Mononuclear cell (primary cell): Measurements from ENCODE around the gene ABHD16A. TPM values are rescaled to one million over a fixed set of nuclear protein-coding genes. Genes with fewer than 3 reads are reported as not detected.

ENCODE experiments used
- H3K27me3 ChIP-seq: 2 replicates; pipeline ENCODE4 v1.6.0; 2011; ENCODE audit warnings: low read length, control low read depth; ENCODE audit not compliant: insufficient read depth
- H3K4me1 ChIP-seq: 2 replicates; pipeline ENCODE4 v1.5.1; 2011; ENCODE audit warnings: mild to moderate bottlenecking, low read length, control low read depth; ENCODE audit not compliant: insufficient read depth
- H3K4me3 ChIP-seq: 2 replicates; pipeline ENCODE4 v1.5.1; 2011; ENCODE audit warnings: mild to moderate bottlenecking, low read length, moderate library complexity
- H3K9me3 ChIP-seq: 2 replicates; pipeline ENCODE4 v1.5.1; 2011; ENCODE audit warnings: low read depth, mild to moderate bottlenecking, control low read depth, low read length
- total RNA-seq: library from RNA; depleted of rRNA; stranded (reverse); fragments of >200 nt; gene quantifications from one replicate; pipeline ENCODE4 v1.2.3, GENCODE V29; 2012

Gene ABHD16A
- 36.9 TPM for total RNA-seq

- Histone ChIP-seq H3K4me1 (peaks cover 26% of the 10 kb centered on the region), H3K27me3 (no peaks in the 10 kb centered on the region), H3K4me3 (peak within 1 kb of the TSS; percentile 92)
These were observed at the start of gene ABHD16A for GRCh38 chr6:31702819-31703716. Gene ABHD16A, minus strand, starts transcription at chr6:31703324. Its CDS starts 43 bp downstream, at chr6:31703281.

GRCh38 chr6:31752739-31753319, 49.7 kb upstream of the ABHD16A start:
- Histone ChIP-seq H3K4me3 (no peak overlapping the region), H3K4me1 (no peaks in the 10 kb centered on the region), H3K27me3 (no peaks in the 10 kb centered on the region), H3K9me3 (no peaks in the 10 kb centered on the region)

More at GRCh38 chr6:31702819-31703716, at the start of gene ABHD16A:
- H3K9me3 ChIP-seq = no peaks in the 10 kb centered on the region

- H3K4me1 ChIP-seq = no peaks in the 10 kb centered on the region
- no peaks in the 10 kb centered on the region for H3K27me3 ChIP-seq
- H3K9me3 ChIP-seq = no peaks in the 10 kb centered on the region
- no peak overlapping the region for H3K4me3 ChIP-seq
These were observed 47.4 kb upstream of the ABHD16A start for GRCh38 chr6:31750411-31751022.

GRCh38 chr6:31749301-31750036, 46.3 kb upstream of the ABHD16A start:
- H3K9me3 ChIP-seq = no peaks in the 10 kb centered on the region
- H3K27me3 ChIP-seq = no peaks in the 10 kb centered on the region
- H3K4me1 ChIP-seq = no peaks in the 10 kb centered on the region
- no peak overlapping the region for H3K4me3 ChIP-seq

- Histone ChIP-seq H3K4me3 (no peak overlapping the region), H3K9me3 (no peaks in the 10 kb centered on the region), H3K27me3 (no peaks in the 10 kb centered on the region), H3K4me1 (peaks cover 12% of the 10 kb centered on the region)
These were observed 41.3 kb upstream of the ABHD16A start for GRCh38 chr6:31744422-31744821.

- no peaks in the 10 kb centered on the region for H3K9me3 ChIP-seq
- H3K27me3 ChIP-seq = no peaks in the 10 kb centered on the region
- peaks cover 27% of the 10 kb centered on the region for H3K4me1 ChIP-seq
- no peak overlapping the region for H3K4me3 ChIP-seq
These were observed 39.8 kb upstream of the ABHD16A start for GRCh38 chr6:31742894-31743293.

GRCh38 chr6:31741815-31742214, 38.7 kb upstream of the ABHD16A start:
- no peak overlapping the region for H3K4me3 ChIP-seq

GRCh38 chr6:31740397-31741223, 37.5 kb upstream of the ABHD16A start:
- peaks cover 43% of the 10 kb centered on the region for H3K4me1 ChIP-seq
- H3K9me3 ChIP-seq = no peaks in the 10 kb centered on the region
- peak overlapping the region; percentile 64 for H3K4me3 ChIP-seq
- no peaks in the 10 kb centered on the region for H3K27me3 ChIP-seq

More at GRCh38 chr6:31741815-31742214, 38.7 kb upstream of the ABHD16A start:
- no peaks in the 10 kb centered on the region for H3K27me3 ChIP-seq
- no peaks in the 10 kb centered on the region for H3K9me3 ChIP-seq
- peaks cover 38% of the 10 kb centered on the region for H3K4me1 ChIP-seq

GRCh38 chr6:31739639-31740396, 36.7 kb upstream of the ABHD16A start, which contains the start of gene MSH5:
Gene MSH5, plus strand, starts transcription at chr6:31740005. Its CDS starts 462 bp downstream, at chr6:31740467.
- no peaks in the 10 kb centered on the region for H3K9me3 ChIP-seq
- H3K27me3 ChIP-seq = no peaks in the 10 kb centered on the region
- H3K4me3 ChIP-seq = peak within 1 kb of the TSS; percentile 64
- H3K4me1 ChIP-seq = peaks cover 43% of the 10 kb centered on the region

- Histone ChIP-seq H3K9me3 (no peaks in the 10 kb centered on the region), H3K4me1 (peaks cover 57% of the 10 kb centered on the region), H3K4me3 (peak overlapping the region; percentile 9), H3K27me3 (no peaks in the 10 kb centered on the region)
These were observed 35.2 kb upstream of the ABHD16A start for GRCh38 chr6:31737991-31738979.

- H3K9me3 ChIP-seq = no peaks in the 10 kb centered on the region
- no peaks in the 10 kb centered on the region for H3K27me3 ChIP-seq
- H3K4me3 ChIP-seq = peak overlapping the region; percentile 92
- peaks cover 65% of the 10 kb centered on the region for H3K4me1 ChIP-seq
These were observed 34.3 kb upstream of the ABHD16A start for GRCh38 chr6:31737315-31737990.

GRCh38 chr6:31736768-31737314, 33.7 kb upstream of the ABHD16A start:
- Histone ChIP-seq H3K9me3 (no peaks in the 10 kb centered on the region), H3K4me1 (peaks cover 71% of the 10 kb centered on the region), H3K27me3 (no peaks in the 10 kb centered on the region), H3K4me3 (peak overlapping the region; percentile 92)
